Spinal cord (tissue), 10 donors: ENCODE results near the gene TCF7L2. TPM values are rescaled to one million over a fixed set of nuclear protein-coding genes. Genes with fewer than 3 reads are reported as not detected.
A peak's percentile ranks its signal among the peaks of the same experiment; 100 is the strongest.

ENCODE experiments used
- DNase-seq, 6 donors: peaks; one replicate each; pipeline versions ENCODE4 v3.0.0 to v3.0.0-alpha.2; 2013 to 2015; ENCODE audit warnings: low spot score in 6 of 6, low read depth in 4 of 6
- H3K27ac ChIP-seq: one replicate; pipeline ENCODE4 v1.5.1; 2013; ENCODE audit warnings: low read depth, low read length, control low read depth
- H3K27me3 ChIP-seq: one replicate; pipeline ENCODE4 v1.6.1; 2013; ENCODE audit warnings: low read length; ENCODE audit not compliant: control insufficient read depth, insufficient read depth
- H3K36me3 ChIP-seq: one replicate; pipeline ENCODE4 v1.6.1; 2013; ENCODE audit warnings: low read length; ENCODE audit not compliant: control insufficient read depth, insufficient read depth
- H3K4me1 ChIP-seq: one replicate; pipeline ENCODE4 v1.6.1; 2013; ENCODE audit warnings: low read length; ENCODE audit not compliant: control insufficient read depth, insufficient read depth
- H3K4me3 ChIP-seq: one replicate; pipeline ENCODE4 v1.5.1; 2013; ENCODE audit warnings: low read depth, low read length, control low read depth
- H3K9me3 ChIP-seq: one replicate; pipeline ENCODE4 v1.6.1; 2013; ENCODE audit warnings: low read length; ENCODE audit not compliant: control insufficient read depth, insufficient read depth
- WGBS: methylation state at CpG from one replicate; pipeline ENCODE4 v1.1.5; 2013; ENCODE audit warnings: missing lambda C conversion rate; ENCODE audit not compliant: insufficient coverage; 5-methylcytosine and 5-hydroxymethylcytosine counted together
- polyA plus RNA-seq, 2 donors: library from polyadenylated mRNA; unstranded; fragments of 120-200 nt; gene quantifications; one replicate each; pipeline ENCODE4 v1.2.1, GENCODE V29; 2013; ENCODE audit not compliant: insufficient read length in 2 of 2
- total RNA-seq, 2 donors: library from RNA; depleted of rRNA in 1 of 2; stranded (reverse); fragments of 120-200 nt in 1 of 2; fragments of >200 nt in 1 of 2; gene quantifications; one replicate each; pipeline versions ENCODE4 v1.2.3 to v1.2.4, GENCODE V29; 2013 to 2014
- donor health status: healthy.

TCF7L2 gene
- total and polyA plus RNA-seq, 4 donors = 12.9 to 75.5 (median 36.6) TPM

GRCh38 chr10:112953174-112954159 is 3.4 kb downstream of the TCF7L2 start:
- Histone ChIP-seq H3K4me1 (peaks cover 22% of the 10 kb centered on the region), H3K27me3 (peaks cover 39% of the 10 kb centered on the region), H3K4me3 (peak overlapping the region; percentile 81), H3K27ac (peak overlapping the region; percentile 97), H3K36me3 (no peaks in the 10 kb centered on the region), H3K9me3 (no peaks in the 10 kb centered on the region)
- WGBS = 16% methylated on average over 13 of the region's 26 CpGs
- DNase-seq = peak in 2 of 6 donors; percentile 42 to 64

DNA sequence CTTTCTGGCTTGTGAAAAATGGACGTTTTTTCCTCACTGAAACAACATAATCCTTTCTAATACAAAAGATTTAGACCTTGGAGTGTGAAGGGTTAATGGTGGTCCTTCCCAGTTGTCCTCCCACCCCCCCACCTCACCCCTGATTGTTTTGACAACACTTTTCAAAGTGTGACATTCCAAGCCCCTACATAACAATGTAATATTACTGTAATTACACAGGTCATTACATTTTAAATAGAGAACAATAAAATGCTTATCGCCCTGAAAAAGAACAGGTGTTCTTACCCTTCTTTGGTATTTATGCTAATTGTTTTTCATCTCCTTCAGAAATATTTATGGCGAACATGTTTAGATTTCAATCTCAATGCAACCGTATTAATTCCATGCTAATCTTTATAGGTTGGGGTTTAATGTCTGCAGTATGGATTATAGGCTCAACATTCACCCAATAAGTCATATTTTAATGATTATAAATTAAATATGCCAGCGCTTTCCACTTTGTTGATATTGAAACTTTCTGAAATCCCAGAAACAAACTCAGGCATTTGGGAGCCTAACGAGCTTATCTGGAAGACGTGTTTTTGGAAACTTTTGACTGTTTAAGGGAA is 5.0 kb downstream of the TCF7L2 start:
- no peaks in the 10 kb centered on the region for H3K36me3 ChIP-seq
- DNase-seq = no peak
- WGBS = 13% methylated on average over 2 of the region's 7 CpGs
- peaks cover 20% of the 10 kb centered on the region for H3K4me1 ChIP-seq
- peak overlapping the region; percentile 45 for H3K27ac ChIP-seq
- no peaks in the 10 kb centered on the region for H3K9me3 ChIP-seq
- H3K27me3 ChIP-seq = peaks cover 40% of the 10 kb centered on the region
- peak overlapping the region; percentile 22 for H3K4me3 ChIP-seq

GRCh38 chr10:112955582-112956421 is 5.8 kb downstream of the TCF7L2 start:
- DNase-seq = no peak
- Histone ChIP-seq H3K27me3 (peaks cover 34% of the 10 kb centered on the region), H3K4me1 (peaks cover 23% of the 10 kb centered on the region), H3K36me3 (no peaks in the 10 kb centered on the region), H3K4me3 (peak overlapping the region; percentile 22), H3K27ac (peak overlapping the region; percentile 45), H3K9me3 (no peaks in the 10 kb centered on the region)
- 19% methylated on average over 8 of the region's 12 CpGs for WGBS

DNA sequence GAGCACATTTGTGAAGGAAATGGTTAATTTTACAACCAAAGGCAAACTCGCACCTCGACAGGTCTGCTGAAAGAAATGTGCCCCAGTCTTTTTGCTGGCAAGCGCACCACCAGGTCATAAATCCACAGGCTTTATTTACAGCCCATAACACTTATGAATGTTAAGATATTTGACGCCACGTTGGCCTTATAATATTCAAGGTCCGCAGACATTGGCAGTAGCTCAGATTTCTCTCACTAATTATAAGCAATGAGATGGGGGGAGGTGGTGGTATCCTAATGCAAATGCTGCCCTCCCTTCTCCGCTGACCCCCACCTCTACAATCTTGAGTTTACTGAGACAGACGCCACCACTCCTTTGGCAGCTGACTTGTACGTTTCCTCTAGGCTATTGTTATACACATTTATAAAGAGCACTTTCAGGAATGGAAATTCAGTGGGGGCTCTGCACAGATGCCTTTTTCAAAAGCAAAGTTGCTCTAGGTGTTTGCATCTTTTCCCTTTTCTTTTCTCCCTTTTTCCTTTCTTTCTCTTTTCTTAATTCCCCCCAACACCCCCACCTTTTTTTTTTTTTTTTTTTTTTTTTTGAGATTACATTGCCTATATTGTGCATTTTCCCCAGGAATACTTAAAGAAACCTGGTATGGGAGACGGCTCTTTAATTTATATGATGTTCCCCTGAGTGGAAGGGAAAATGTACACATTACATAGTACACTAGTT is 6.7 kb downstream of the TCF7L2 start:
- Histone ChIP-seq H3K9me3 (no peaks in the 10 kb centered on the region), H3K4me1 (peaks cover 27% of the 10 kb centered on the region), H3K27me3 (peaks cover 33% of the 10 kb centered on the region), H3K4me3 (no peak overlapping the region), H3K27ac (no peak overlapping the region), H3K36me3 (no peaks in the 10 kb centered on the region)
- WGBS = 45% methylated on average over 2 of the region's 10 CpGs
- no peak for DNase-seq

GRCh38 chr10:112957640-112958092 is 7.6 kb downstream of the TCF7L2 start:
- DNase-seq = no peak
- Histone ChIP-seq H3K4me3 (no peak overlapping the region), H3K4me1 (peaks cover 25% of the 10 kb centered on the region), H3K9me3 (no peaks in the 10 kb centered on the region), H3K27me3 (peaks cover 24% of the 10 kb centered on the region), H3K36me3 (no peaks in the 10 kb centered on the region), H3K27ac (no peak overlapping the region)
- no CpG with 5 or more reads among the region's 4 CpGs for WGBS

- 42% methylated on average over 2 of the region's 8 CpGs for WGBS
- Histone ChIP-seq H3K27me3 (peaks cover 16% of the 10 kb centered on the region), H3K9me3 (no peaks in the 10 kb centered on the region), H3K36me3 (no peaks in the 10 kb centered on the region), H3K4me3 (no peak overlapping the region), H3K4me1 (peaks cover 21% of the 10 kb centered on the region), H3K27ac (no peak overlapping the region)
- peak in 2 of 6 donors; percentile 58 to 65 for DNase-seq
Observed at GRCh38 chr10:112958275-112958995, 8.4 kb downstream of the TCF7L2 start.

DNA sequence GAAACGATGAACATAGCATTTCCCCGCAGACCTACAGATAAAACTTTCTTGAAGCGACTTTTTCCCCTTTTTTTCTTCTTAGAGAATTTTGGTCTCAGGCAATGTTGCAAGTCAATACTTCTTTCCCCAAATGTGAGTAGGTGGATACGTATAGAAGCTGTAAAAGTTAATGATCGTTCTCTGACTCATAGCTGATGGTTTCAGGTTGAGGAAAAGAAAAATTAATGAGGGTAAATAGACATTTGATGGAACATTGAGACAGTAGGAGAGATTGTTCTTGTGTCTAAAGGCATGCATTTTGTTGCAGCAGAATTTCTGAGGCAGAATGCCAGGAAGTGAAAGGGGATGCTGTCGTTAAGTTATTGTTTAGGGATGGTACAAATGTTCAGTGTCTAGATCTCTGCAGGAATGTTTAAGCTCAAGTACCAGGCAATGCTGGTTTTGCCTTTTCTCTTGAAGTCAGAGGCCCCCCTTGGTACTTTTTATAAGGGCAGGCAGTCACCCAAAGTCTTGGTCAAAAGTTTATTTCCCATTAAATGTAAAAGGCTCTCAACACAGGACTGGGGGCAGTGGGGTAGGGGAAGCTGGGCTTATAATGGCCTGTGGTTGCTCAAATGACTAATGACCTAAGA is 9.3 kb downstream of the TCF7L2 start:
- Histone ChIP-seq H3K4me3 (no peak overlapping the region), H3K4me1 (peaks cover 21% of the 10 kb centered on the region), H3K27ac (no peak overlapping the region), H3K9me3 (no peaks in the 10 kb centered on the region), H3K36me3 (no peaks in the 10 kb centered on the region), H3K27me3 (peaks cover 10% of the 10 kb centered on the region)
- no peak for DNase-seq
- 28% methylated on average over 3 of the region's 6 CpGs for WGBS

DNA sequence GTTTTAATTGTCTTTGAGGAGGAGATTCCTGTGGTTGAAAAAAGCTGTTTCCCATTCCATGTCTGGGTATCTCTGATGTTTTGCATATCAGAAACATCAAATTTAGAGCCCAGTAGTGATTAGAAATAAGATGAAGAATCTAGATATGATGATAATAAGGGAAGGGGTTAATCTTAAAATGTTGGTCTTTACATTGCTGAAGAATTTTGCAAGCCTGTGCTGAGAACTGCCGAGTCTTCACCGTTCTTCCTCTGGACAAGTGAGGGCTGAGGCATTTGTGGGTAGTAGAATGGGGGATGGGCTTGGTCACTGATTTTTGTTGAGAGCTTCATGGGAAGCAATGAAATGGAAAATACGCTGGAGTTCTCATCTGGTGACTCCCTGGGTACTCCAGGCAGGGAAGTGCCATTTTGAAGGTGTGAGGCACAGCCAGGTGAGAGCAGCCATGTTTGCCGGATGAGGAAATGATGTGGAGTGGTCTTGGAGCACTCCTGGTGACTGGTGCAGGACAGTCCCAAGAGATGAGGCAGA is 10.2 kb downstream of the TCF7L2 start:
- Histone ChIP-seq H3K36me3 (no peaks in the 10 kb centered on the region), H3K4me1 (peaks cover 24% of the 10 kb centered on the region), H3K27me3 (peaks cover 10% of the 10 kb centered on the region), H3K4me3 (no peak overlapping the region), H3K9me3 (no peaks in the 10 kb centered on the region), H3K27ac (no peak overlapping the region)
- WGBS = 80% methylated on average over 4 of the region's 4 CpGs
- no peak for DNase-seq
